ENCODE measurements around the gene KAZN.

KAZN gene

DNA sequence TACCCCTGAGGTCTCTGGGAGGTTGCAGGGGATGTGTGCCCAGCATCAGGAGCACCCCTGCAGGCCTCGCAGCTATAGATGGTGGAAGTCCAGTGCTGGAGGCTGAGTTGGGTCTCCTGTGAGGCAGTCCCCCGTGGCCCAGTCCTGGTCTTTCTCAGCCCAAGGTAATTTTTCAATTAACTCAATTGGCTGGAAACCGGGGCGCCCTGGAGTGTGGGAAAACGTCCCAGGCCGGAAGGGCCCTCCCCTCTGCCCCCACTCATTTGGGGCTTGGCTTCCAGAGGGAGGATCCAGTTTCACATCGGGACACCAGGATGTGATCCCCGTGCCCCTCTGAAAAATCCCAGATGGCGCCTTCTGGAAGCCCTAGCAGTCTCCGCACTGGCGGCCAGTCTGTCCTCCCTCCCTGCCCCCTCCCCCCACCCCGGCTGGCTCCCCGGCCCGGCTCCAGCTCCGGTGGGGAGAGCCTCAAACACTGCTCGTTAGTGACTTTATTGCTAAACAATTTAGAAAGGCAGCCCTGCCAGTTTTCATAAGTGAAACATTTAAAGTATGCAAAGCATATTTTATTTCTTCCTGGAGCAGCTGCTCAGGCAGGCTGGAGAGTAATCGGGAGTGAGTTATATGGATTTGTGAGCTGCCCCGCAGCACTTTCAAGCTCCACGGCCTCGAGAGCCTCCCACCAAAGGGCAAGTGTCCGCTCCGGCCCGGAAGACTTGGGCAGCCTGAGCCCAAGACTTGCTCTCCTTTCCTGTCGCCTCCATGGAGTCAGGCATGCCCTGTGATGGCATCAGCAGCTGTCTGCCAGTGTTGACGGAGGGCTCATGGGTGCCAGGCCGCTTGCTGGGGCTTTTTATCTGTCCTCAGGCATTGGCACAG, 346.9 kb downstream of the KAZN start:
- DNase-seq, result peak; percentile 95

GRCh38 chr1:14946011-14946359, 347.5 kb downstream of the KAZN start:
- no peak for DNase-seq

GRCh38 chr1:14946684-14947238, 348.3 kb downstream of the KAZN start:
- peak; percentile 86 for DNase-seq

- no peak for DNase-seq
These were observed 348.9 kb downstream of the KAZN start for GRCh38 chr1:14947421-14947820.

GRCh38 chr1:14948112-14948652, 349.7 kb downstream of the KAZN start:
- DNase-seq, result no peak

DNA sequence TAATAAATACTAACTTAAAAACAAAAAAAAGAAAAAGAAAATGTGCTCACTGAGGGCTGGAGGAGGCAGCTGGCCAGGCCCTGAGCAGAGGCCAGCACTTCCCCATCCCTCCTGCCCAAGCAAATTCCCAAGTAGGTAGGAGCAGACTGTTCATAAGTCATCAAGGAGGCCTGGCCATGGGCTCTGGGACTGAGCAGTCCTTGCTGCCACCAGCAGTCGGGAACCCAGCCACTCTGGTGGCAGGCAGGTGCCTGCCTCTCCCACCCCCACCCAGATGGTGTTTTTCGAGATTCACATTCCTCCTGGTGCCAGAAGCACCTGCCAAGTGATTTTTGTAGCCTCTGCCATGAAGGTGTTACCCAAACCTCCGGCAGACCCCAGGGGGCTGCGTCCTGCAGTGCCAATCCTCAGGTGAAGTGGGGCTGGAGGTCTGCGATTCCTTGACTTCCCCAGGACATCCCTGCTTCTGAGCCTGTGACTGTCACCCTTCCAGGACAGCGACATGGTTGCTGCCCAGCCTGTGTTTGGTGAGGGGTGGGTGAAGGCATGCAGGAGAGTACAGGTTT, 350.9 kb downstream of the KAZN start:
- DNase-seq, result no peak

GRCh38 chr1:14949836-14950713, 351.6 kb downstream of the KAZN start:
- DNase-seq, result no peak

GRCh38 chr1:14951766-14952165, 353.3 kb downstream of the KAZN start:
- no peak for DNase-seq

GRCh38 chr1:14952626-14953314, 354.3 kb downstream of the KAZN start:
- no peak for DNase-seq

- DNase-seq, result no peak
These were observed 355.7 kb downstream of the KAZN start for GRCh38 chr1:14954210-14954609.

GRCh38 chr1:14954930-14955329, 356.4 kb downstream of the KAZN start:
- no peak for DNase-seq

DNA sequence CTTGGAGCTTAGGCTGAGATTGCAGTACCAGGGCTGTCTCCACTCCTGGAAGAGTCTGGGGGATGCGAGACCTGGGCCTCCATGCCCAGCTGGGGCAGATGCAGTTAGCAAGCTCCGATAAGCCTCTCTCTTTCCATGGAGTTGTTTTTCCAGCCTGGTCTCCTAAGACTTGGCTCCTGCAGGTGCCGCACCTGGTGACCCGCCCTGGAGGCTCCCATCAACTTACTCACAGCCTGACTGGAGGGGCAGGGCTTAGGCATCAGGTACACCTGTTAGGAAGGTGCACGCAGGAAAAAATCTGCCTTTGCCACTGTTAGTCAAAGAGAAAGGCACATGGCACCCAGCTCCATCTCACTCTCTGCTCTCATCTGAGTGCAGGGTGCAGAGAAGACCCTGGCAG, 356.9 kb downstream of the KAZN start:
- DNase-seq, result no peak

- no peak for DNase-seq
These were observed 357.5 kb downstream of the KAZN start for GRCh38 chr1:14955976-14956375.

GRCh38 chr1:14956579-14957195, 358.2 kb downstream of the KAZN start:
- DNase-seq, result no peak

DNA sequence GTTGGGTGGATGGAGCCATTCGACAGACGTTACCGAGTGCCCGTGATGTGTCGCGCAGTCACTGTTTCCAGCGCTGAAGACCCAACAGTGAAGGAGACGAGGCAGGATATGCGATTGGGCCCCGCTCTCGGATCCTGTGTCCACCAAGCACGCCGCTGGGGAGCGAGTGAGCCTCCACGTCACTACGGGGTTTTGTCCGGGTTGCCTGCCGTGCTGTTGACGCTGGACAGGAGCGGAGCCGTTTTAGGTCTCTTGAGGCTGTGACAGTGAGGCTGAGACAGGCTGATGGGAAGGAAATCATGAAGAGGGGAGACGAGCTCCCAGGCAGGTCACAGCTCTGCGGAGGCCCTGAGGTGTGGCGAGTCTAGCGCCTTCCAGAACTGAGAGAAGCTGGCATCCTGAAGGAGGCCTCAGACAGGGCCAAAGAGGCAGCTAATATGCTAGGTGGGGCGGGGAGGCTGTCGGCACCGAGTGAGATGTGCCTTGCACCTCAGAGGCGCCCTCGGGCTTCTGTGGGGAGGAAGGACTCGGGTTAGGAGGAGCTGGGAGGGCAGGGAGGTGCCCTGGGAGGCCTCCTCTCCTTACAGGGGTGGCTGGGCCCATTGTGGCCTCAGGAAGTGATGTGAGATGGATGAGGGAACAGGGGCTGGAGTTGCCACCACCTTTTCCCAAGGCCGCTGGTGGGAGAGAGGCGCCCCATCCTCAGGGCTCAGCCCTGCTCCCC, 359.1 kb downstream of the KAZN start:
- DNase-seq, result no peak

- DNase-seq, result no peak
These were observed 360.0 kb downstream of the KAZN start for GRCh38 chr1:14958249-14959058.

- DNase-seq, result no peak
These were observed 360.7 kb downstream of the KAZN start for GRCh38 chr1:14959059-14959694.

- no peak for DNase-seq
These were observed 363.3 kb downstream of the KAZN start for GRCh38 chr1:14961661-14962267.

- DNase-seq, result no peak
These were observed 363.9 kb downstream of the KAZN start for GRCh38 chr1:14962407-14962806.

Measured in fibroblast of skin of right quadriceps (primary cell).